ENCODE measurements around the gene MARCHF4. TPM values are rescaled to one million over a fixed set of nuclear protein-coding genes. Genes with fewer than 3 reads are reported as not detected.

MARCHF4 gene
- total RNA-seq, 4 donors from 2014 or later = not detected

DNA sequence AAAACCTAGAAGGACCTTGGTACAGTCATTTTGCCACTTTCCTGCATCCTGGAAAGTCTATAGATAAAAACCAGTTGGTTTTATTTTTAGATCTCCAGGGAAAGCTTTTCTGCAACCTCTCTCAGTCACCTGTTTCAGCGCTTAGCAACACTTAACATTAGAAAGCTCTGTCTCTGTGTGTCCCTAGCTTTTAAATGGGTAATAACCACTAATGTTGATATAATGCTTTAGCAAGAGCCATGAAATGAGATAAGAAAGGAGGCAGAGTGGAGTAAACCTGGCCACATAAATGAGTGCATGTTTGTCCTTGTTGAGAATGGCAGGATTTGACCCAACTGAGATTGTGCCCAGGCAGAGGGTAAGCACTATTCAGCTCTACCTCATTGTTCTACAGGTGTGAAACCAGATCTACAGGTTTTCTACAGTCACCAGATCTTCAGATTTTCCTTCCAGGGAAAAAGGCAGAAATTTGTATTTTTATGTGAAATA, 44.8 kb downstream of the MARCHF4 start:
- DNase-seq (ENCODE audit: low spot score) (no peak), ATAC-seq (ENCODE audit: low FRiP score) (no peak)
- TF ChIP-seq CTCF (IDR thresholded peaks at IDR 0.05) = no peak

Small RNA genes lying within 50 kb of the gene (small RNA-seq; reads per million reads assigned to genes)
- not detected for gene RF00019

Other genes starting within 250 kb of the MARCHF4 start
- gene SMARCAL1, start 40.0 kb upstream of the MARCHF4 start, total RNA-seq = 10 to 100 TPM; 11.2 to 31.4 (median 14.5) TPM
- gene RPL37A, start 126.4 kb upstream of the MARCHF4 start, total RNA-seq = 1,000 to 10,000 TPM; 1,064 to 1,421 (median 1,319) TPM